IPS-15b (cell line): Measurements from ENCODE around the gene DCLK3.

Experiments used
- H3K27me3 ChIP-seq: one replicate; pipeline ENCODE4 v1.6.1; 2013; ENCODE audit warnings: low read length; ENCODE audit not compliant: control insufficient read depth, insufficient read depth
- H3K36me3 ChIP-seq: one replicate; pipeline ENCODE4 v1.6.1; 2013; ENCODE audit warnings: low read length; ENCODE audit not compliant: control insufficient read depth, insufficient read depth
- H3K4me1 ChIP-seq: one replicate; pipeline ENCODE4 v1.6.1; 2013; ENCODE audit warnings: mild to moderate bottlenecking, low read length; ENCODE audit not compliant: control insufficient read depth, insufficient read depth
- H3K4me3 ChIP-seq: one replicate; pipeline ENCODE4 v1.5.1; 2013; ENCODE audit warnings: low read depth, low read length
- H3K9ac ChIP-seq: one replicate; pipeline ENCODE4 v1.6.1; 2013; ENCODE audit warnings: low read depth, mild to moderate bottlenecking, low read length
- H3K9me3 ChIP-seq: one replicate; pipeline ENCODE4 v1.6.1; 2013; ENCODE audit warnings: mild to moderate bottlenecking, low read length; ENCODE audit not compliant: control insufficient read depth, insufficient read depth

The DCLK3 gene

GRCh38 chr3:36680952-36681351 is 83.4 kb downstream of the DCLK3 start:
- Histone ChIP-seq H3K4me3 (no peak overlapping the region), H3K27me3 (no peaks in the 10 kb centered on the region), H3K9me3 (peaks cover 5% of the 10 kb centered on the region), H3K9ac (no peak overlapping the region), H3K36me3 (no peaks in the 10 kb centered on the region), H3K4me1 (no peaks in the 10 kb centered on the region)

GRCh38 chr3:36679384-36680200 is 84.8 kb downstream of the DCLK3 start:
- H3K4me3 ChIP-seq = no peak overlapping the region
- peaks cover 5% of the 10 kb centered on the region for H3K9me3 ChIP-seq
- no peaks in the 10 kb centered on the region for H3K27me3 ChIP-seq
- H3K9ac ChIP-seq = no peak overlapping the region
- no peaks in the 10 kb centered on the region for H3K36me3 ChIP-seq
- no peaks in the 10 kb centered on the region for H3K4me1 ChIP-seq

- H3K36me3 ChIP-seq = no peaks in the 10 kb centered on the region
- no peaks in the 10 kb centered on the region for H3K27me3 ChIP-seq
- peaks cover 5% of the 10 kb centered on the region for H3K9me3 ChIP-seq
- H3K9ac ChIP-seq = no peak overlapping the region
- H3K4me3 ChIP-seq = no peak overlapping the region
- H3K4me1 ChIP-seq = no peaks in the 10 kb centered on the region
Observed at GRCh38 chr3:36678216-36679013, 85.9 kb downstream of the DCLK3 start.

GRCh38 chr3:36677331-36678007 is 86.9 kb downstream of the DCLK3 start:
- Histone ChIP-seq H3K9ac (no peak overlapping the region), H3K9me3 (peaks cover 5% of the 10 kb centered on the region), H3K36me3 (no peaks in the 10 kb centered on the region), H3K4me1 (no peaks in the 10 kb centered on the region), H3K27me3 (no peaks in the 10 kb centered on the region), H3K4me3 (no peak overlapping the region)

- H3K9ac ChIP-seq = no peak overlapping the region
- no peak overlapping the region for H3K4me3 ChIP-seq
- no peaks in the 10 kb centered on the region for H3K4me1 ChIP-seq
- no peaks in the 10 kb centered on the region for H3K9me3 ChIP-seq
- no peaks in the 10 kb centered on the region for H3K36me3 ChIP-seq
- H3K27me3 ChIP-seq = no peaks in the 10 kb centered on the region
Observed at GRCh38 chr3:36674816-36675215, 89.5 kb downstream of the DCLK3 start.

GRCh38 chr3:36669764-36670163 is 94.6 kb downstream of the DCLK3 start:
- Histone ChIP-seq H3K36me3 (no peaks in the 10 kb centered on the region), H3K9ac (no peak overlapping the region), H3K27me3 (no peaks in the 10 kb centered on the region), H3K4me1 (no peaks in the 10 kb centered on the region), H3K9me3 (no peaks in the 10 kb centered on the region), H3K4me3 (no peak overlapping the region)

GRCh38 chr3:36666166-36666565 is 98.2 kb downstream of the DCLK3 start:
- no peaks in the 10 kb centered on the region for H3K27me3 ChIP-seq
- H3K9ac ChIP-seq = no peak overlapping the region
- no peaks in the 10 kb centered on the region for H3K9me3 ChIP-seq
- no peak overlapping the region for H3K4me3 ChIP-seq
- no peaks in the 10 kb centered on the region for H3K4me1 ChIP-seq
- H3K36me3 ChIP-seq = no peaks in the 10 kb centered on the region

GRCh38 chr3:36663666-36664291 is 100.6 kb downstream of the DCLK3 start:
- no peaks in the 10 kb centered on the region for H3K9me3 ChIP-seq
- no peak overlapping the region for H3K9ac ChIP-seq
- no peak overlapping the region for H3K4me3 ChIP-seq
- no peaks in the 10 kb centered on the region for H3K4me1 ChIP-seq
- no peaks in the 10 kb centered on the region for H3K27me3 ChIP-seq
- H3K36me3 ChIP-seq = no peaks in the 10 kb centered on the region

GRCh38 chr3:36662626-36663025 is 101.7 kb downstream of the DCLK3 start:
- no peaks in the 10 kb centered on the region for H3K4me1 ChIP-seq
- H3K9ac ChIP-seq = no peak overlapping the region
- H3K9me3 ChIP-seq = no peaks in the 10 kb centered on the region
- H3K27me3 ChIP-seq = no peaks in the 10 kb centered on the region
- H3K4me3 ChIP-seq = no peak overlapping the region
- no peaks in the 10 kb centered on the region for H3K36me3 ChIP-seq
